Ishikawa (cell line): Measurements from ENCODE around the gene ABLIM2.

ENCODE experiments used
- CEBPB ChIP-seq: IDR thresholded peaks from 2 replicates; pipeline ENCODE4 v1.6.1; 2012
- CREB1 ChIP-seq: IDR thresholded peaks from 2 replicates; pipeline ENCODE4 v1.6.1; 2012; ENCODE audit warnings: low read depth
- EGR1 ChIP-seq: IDR thresholded peaks from 2 replicates; pipeline ENCODE4 v1.6.1; 2012
- EP300 ChIP-seq: IDR thresholded peaks from 2 replicates; pipeline ENCODE4 v1.6.1; 2012; ENCODE audit warnings: borderline replicate concordance
- FOXM1 ChIP-seq: IDR thresholded peaks from 2 replicates; pipeline ENCODE4 v1.6.1; 2012; ENCODE audit warnings: low read depth, borderline replicate concordance
- MAX ChIP-seq: IDR thresholded peaks from 2 replicates; pipeline ENCODE4 v1.6.1; 2012
- NFIC ChIP-seq: IDR thresholded peaks from 2 replicates; pipeline ENCODE4 v1.6.1; 2012
- RAD21 ChIP-seq: IDR thresholded peaks from 2 replicates; pipeline ENCODE4 v1.6.1; 2012; ENCODE audit warnings: low read depth
- REST ChIP-seq: IDR thresholded peaks from 2 replicates; pipeline ENCODE4 v1.6.1; 2012; ENCODE audit warnings: low read depth, mild to moderate bottlenecking
- TAF1 ChIP-seq: IDR thresholded peaks from 2 replicates; pipeline ENCODE4 v1.6.1; 2012; ENCODE audit warnings: low read depth, mild to moderate bottlenecking
- TCF12 ChIP-seq: IDR thresholded peaks from 2 replicates; pipeline ENCODE4 v1.6.1; 2012; ENCODE audit warnings: low read depth
- USF1 ChIP-seq: IDR thresholded peaks from 2 replicates; pipeline ENCODE4 v1.6.1; 2012
- YY1 ChIP-seq: IDR thresholded peaks from 2 replicates; pipeline ENCODE4 v1.6.1; 2012; ENCODE audit warnings: low read depth

- TF ChIP-seq TCF12, result no peak
- no peak for TF ChIP-seq TAF1
- no peak for TF ChIP-seq EGR1
- TF ChIP-seq EP300, result no peak
- no peak for TF ChIP-seq CREB1
- TF ChIP-seq RAD21, result no peak
- no peak for TF ChIP-seq CEBPB
- TF ChIP-seq YY1, result no peak
- TF ChIP-seq MAX, result no peak
- no peak for TF ChIP-seq REST
- TF ChIP-seq FOXM1, result no peak
- no peak for TF ChIP-seq USF1
- TF ChIP-seq NFIC, result no peak
These were observed 162.7 kb downstream of the ABLIM2 start for GRCh38 chr4:7995866-7996265.
